ENCODE measurements around the gene STK4. TPM values are rescaled to one million over a fixed set of nuclear protein-coding genes. Genes with fewer than 3 reads are reported as not detected.
A peak's percentile ranks its signal among the peaks of the same experiment; 100 is the strongest.

Gene STK4
- total and polyA plus RNA-seq, 2 of the 4 experiments (the other 2 are of a cell fraction) = 10.2 to 22.2 TPM

GRCh38 chr20:45044601-45045000 lies 78.3 kb downstream of the STK4 start:
- H3K4me3 ChIP-seq (ENCODE audit: insufficient read depth, low read depth, low read length) = no peak overlapping the region
- in situ Hi-C loops (cut with MboI; ENCODE audit: low sequenced_read_pairs) (loop anchor here (25.0 kb wide), 1 partner anchor 743 kb away; the partner anchor contains the start of genes DNTTIP1 and WFDC3), intact Hi-C loops (cut with micrococcal nuclease) (loop anchor here (1.0 to 2.0 kb wide), 4 partner anchors 34 to 247 kb away; no protein-coding TSS in a partner anchor), dilution Hi-C loops (cut with HindIII; ENCODE audit: low sequenced_read_pairs, unreplicated experiment) (no loop called here)
- no peak overlapping the region for H3K56ac ChIP-seq (ENCODE audit: extremely low read depth, insufficient read depth, low read length)
- ChIA-PET CTCF (interaction anchor here (0.6 to 2.9 kb wide), 24 partner anchors 8 to 727 kb away, joined by 3 to 40 read pairs (median 6); partner anchors contain the start of gene KCNS1), POLR2A (ENCODE audit: unreplicated experiment) (no interaction called here)
- H3K36me3 ChIP-seq (ENCODE audit: control insufficient read depth, insufficient read depth, low read length) = no peaks in the 10 kb centered on the region
- no peak overlapping the region for H2BK20ac ChIP-seq (ENCODE audit: low read depth, low read length)
- peak overlapping the region in 1 of 2 experiments; percentile 43; a peak in 1 of 4 replicates for H4K8ac ChIP-seq (ENCODE audit: low read depth in 2 of 2, low read length in 2 of 2)
- peak overlapping the region; percentile 3 for H2BK5ac ChIP-seq (ENCODE audit: low read depth, low read length, poor library complexity, severe bottlenecking)
- H3K79me1 ChIP-seq (ENCODE audit: low read depth in 1 of 2, low read length in 2 of 2) = peaks cover 5 to 16% of the 10 kb centered on the region in 2 experiments
- H2AK5ac ChIP-seq (ENCODE audit: low read depth, low read length) = no peak overlapping the region
- peaks cover 9% of the 10 kb centered on the region for H3K4me1 ChIP-seq (ENCODE audit: control insufficient read depth, insufficient read depth, low read length)
- peak overlapping the region; percentile 22; the same call in 1 of the 2 replicates for H3K4ac ChIP-seq (ENCODE audit: low read depth, low read length)
- no peaks in the 10 kb centered on the region for H3K9me3 ChIP-seq (ENCODE audit: control insufficient read depth, insufficient read depth, low read length)
- H3K14ac ChIP-seq (replicated peaks; ENCODE audit: low read depth, low read length) = no peak overlapping the region
- DNase-seq (no peak), ATAC-seq (ENCODE audit: low read depth) (peak; percentile 33; the same call in 1 of the 2 replicates)
- H3K18ac ChIP-seq (ENCODE audit: low read depth, low read length) = peak overlapping the region; percentile 68; the same call in 1 of the 2 replicates
- no peak overlapping the region for H4K91ac ChIP-seq (ENCODE audit: insufficient read depth, low read depth, low read length)
- H3K27ac ChIP-seq (ENCODE audit: insufficient read depth, low read length) = no peak overlapping the region
- no peak overlapping the region for H4K5ac ChIP-seq (ENCODE audit: low read depth, low read length)
- H2AFZ ChIP-seq (replicated peaks; ENCODE audit: low read length, poor library complexity) = no peak overlapping the region
- TF ChIP-seq RAD21 (IDR thresholded peaks at IDR 0.05; ENCODE audit: low read length) = no peak
- no peak for TF ChIP-seq RCOR1 (IDR thresholded peaks at IDR 0.05; ENCODE audit: insufficient replicate concordance, low read length)
- BruUV-seq (replicated peaks) = no TSS peak
- WGBS, 2 experiments (ENCODE audit: extremely low coverage in 2 of 2, insufficient read length in 1 of 2) = no CpG with 5 or more reads among the region's 3 CpGs
- no peaks in the 10 kb centered on the region for H3K27me3 ChIP-seq (ENCODE audit: control insufficient read depth, insufficient read depth, low read length)
- H4K20me1 ChIP-seq (ENCODE audit: insufficient read depth, low read length) = no peaks in the 10 kb centered on the region
- no peak overlapping the region for H2AK9ac ChIP-seq (replicated peaks; ENCODE audit: low read depth, low read length, poor library complexity)
- H3K4me2 ChIP-seq (ENCODE audit: low read depth, low read length) = no peak overlapping the region
- H2BK15ac ChIP-seq (ENCODE audit: low read depth, low read length) = no peak overlapping the region
- no peak overlapping the region for H3K9ac ChIP-seq (ENCODE audit: low read depth, low read length)
- H3K23ac ChIP-seq (ENCODE audit: low read depth, low read length) = no peak overlapping the region
- no peak overlapping the region for H2BK120ac ChIP-seq (ENCODE audit: low read depth, low read length)
- H3K9me1 ChIP-seq (ENCODE audit: insufficient read depth, low read length) = no peaks in the 10 kb centered on the region
